T-helper 1 cell treated with Interleukin-12 subunit alpha and Interleukin-12 subunit beta and Interleukin-4 antibody, amounts not matched to agents 30 μg/mL and 1 μg/mL, for 36 hours (primary cell): Measurements from ENCODE around the gene EDEM2.
A peak's percentile ranks its signal among the peaks of the same experiment; 100 is the strongest.
"Not testable (repeated sequence)": the region's sequence is repeated elsewhere in the genome, so short reads cannot be mapped to it uniquely, and the experiment has no call there.

ENCODE experiments used
- H3K27ac Mint-ChIP-seq: one replicate; pipeline ENCODE4 v1.8.0; 2021; ENCODE audit warnings: mild to moderate bottlenecking, mixed read lengths
- H3K27me3 Mint-ChIP-seq: one replicate; pipeline ENCODE4 v1.8.0; 2021; ENCODE audit warnings: low read depth, mixed read lengths
- H3K36me3 Mint-ChIP-seq: one replicate; pipeline ENCODE4 v1.8.0; 2021; ENCODE audit warnings: low read depth, mixed read lengths
- H3K4me1 Mint-ChIP-seq: one replicate; pipeline ENCODE4 v1.8.0; 2021; ENCODE audit warnings: low read depth, mixed read lengths
- H3K4me3 Mint-ChIP-seq: one replicate; pipeline ENCODE4 v1.8.0; 2021; ENCODE audit warnings: mild to moderate bottlenecking, moderate library complexity, mixed read lengths
- H3K9me3 Mint-ChIP-seq: one replicate; pipeline ENCODE4 v1.8.0; 2021; ENCODE audit warnings: mixed read lengths

The EDEM2 gene

DNA sequence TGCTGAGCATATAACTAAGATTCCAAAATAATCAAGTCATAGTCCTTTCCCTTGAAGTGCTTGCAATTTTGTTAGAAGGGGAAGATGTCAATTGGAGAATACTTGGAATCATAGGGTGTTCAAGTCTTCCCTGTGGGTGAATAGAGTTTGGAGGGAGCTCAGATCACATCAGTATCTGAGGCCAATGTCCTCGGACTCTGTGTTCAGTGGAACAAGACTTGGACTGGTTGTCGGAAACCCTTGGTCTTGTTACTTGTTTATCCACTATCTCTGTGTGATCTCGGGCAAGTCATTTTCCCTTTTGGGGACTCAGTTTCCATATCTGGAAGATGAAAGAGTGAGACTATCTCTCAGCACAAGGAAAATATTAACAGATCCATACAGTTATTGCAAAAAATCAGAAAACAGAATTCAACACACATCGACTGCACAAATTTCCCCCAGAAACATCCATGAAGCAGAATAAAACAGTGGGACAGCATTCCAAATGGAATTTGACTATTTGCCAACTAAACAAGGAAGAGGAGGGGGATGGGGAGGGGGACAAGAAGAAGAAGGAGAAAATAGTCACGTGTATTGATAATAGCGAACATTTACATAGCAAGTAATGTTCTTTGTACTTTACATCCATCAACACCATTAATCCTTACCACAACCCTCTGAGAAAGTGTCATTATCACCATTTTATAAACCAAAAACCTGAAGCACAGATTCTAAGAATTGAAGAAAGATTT, 3.9 kb upstream of the EDEM2 start:
- Mint-ChIP-seq H3K36me3 (peaks cover 1% of the 10 kb centered on the region), H3K27ac (no peak overlapping the region), H3K4me3 (no peak overlapping the region), H3K9me3 (no peaks in the 10 kb centered on the region), H3K4me1 (peaks cover 11% of the 10 kb centered on the region), H3K27me3 (peaks cover 6% of the 10 kb centered on the region)

GRCh38 chr20:35147575-35148071, 487 bp upstream of the EDEM2 start:
- peak overlapping the region; percentile 96 for H3K4me3 Mint-ChIP-seq
- not testable (repeated sequence) for H3K9me3 Mint-ChIP-seq, H3K27me3 Mint-ChIP-seq
- peaks cover 15% of the 10 kb centered on the region for H3K36me3 Mint-ChIP-seq
- H3K27ac Mint-ChIP-seq = peak overlapping the region; percentile 88
- peaks cover 21% of the 10 kb centered on the region for H3K4me1 Mint-ChIP-seq

DNA sequence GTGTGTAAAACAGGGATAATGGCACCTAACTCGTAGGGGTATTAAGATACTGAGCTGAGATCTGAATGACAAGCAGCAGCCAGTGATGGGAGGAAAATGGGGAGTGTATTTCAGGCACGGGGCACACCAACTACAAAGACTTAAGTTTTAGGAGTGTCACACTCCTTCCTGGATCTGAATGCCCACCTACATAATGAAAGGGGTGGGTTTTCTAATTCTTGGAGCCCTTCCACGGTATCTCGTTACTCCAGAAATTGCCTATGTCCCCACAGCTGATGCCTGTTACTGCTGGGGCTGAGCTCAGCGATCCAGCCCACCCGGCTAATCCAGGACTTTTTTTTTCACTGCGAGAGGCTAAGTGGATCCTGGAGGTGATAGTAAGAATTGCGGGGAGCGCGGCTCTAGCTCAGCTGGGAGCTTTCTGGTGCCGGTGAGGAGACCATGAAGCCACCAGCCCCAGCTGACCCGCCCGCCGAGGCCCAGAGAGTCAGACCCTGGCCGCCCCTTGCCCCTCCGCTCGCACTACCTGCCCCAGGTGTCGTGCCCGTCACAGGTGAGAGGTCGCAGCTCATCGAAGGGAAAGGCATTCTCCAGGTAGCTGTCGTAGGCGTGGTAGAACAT, 727 bp downstream of the EDEM2 start:
- Mint-ChIP-seq H3K4me1 (peaks cover 23% of the 10 kb centered on the region), H3K27ac (peak overlapping the region; percentile 88), H3K4me3 (peak overlapping the region; percentile 96), H3K9me3 (no peaks in the 10 kb centered on the region), H3K27me3 (peaks cover 6% of the 10 kb centered on the region), H3K36me3 (peaks cover 18% of the 10 kb centered on the region)

DNA sequence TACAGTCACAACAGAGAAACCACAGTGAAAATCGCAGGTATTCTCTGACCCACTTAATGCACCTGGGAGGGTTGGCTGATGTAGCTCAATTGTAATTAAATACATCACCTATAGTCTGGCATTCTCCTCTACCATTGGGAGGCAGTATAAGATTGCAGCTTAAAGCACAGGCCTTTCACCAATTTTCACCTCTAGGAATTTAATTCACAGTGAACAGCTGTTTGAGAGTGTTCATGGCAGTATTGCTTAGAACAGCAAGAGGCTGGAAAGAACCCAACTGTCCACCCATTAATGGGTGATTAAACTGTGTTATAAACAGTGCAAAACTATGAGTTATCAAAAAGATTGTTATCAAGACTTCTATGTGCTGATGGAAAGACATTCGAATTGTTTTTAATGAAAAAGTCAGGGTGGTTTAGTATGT, 2.0 kb downstream of the EDEM2 start:
- no peaks in the 10 kb centered on the region for H3K27me3 Mint-ChIP-seq
- peaks cover 25% of the 10 kb centered on the region for H3K4me1 Mint-ChIP-seq
- H3K27ac Mint-ChIP-seq = peak overlapping the region; percentile 59
- no peaks in the 10 kb centered on the region for H3K9me3 Mint-ChIP-seq
- H3K36me3 Mint-ChIP-seq = peaks cover 25% of the 10 kb centered on the region
- H3K4me3 Mint-ChIP-seq = peak overlapping the region; percentile 60

DNA sequence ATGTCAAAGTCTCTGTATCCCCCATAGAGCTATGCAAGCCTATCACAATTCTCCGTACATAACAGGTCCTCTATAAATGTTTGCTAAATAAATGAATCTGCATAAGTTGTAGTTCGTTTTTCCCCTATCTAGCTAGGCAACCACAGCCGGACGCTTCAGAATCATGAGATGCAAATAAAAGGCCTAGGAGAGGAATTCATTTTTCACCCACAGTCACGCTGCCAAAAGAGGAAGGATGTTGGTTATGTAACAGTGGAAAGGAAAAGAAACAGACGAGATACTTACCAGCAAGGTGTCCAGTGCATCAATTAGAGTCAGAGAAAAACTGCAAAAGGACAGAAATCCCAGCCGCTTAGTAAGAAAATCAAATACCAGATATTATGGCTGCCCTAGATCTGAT, 2.4 kb downstream of the EDEM2 start:
- Mint-ChIP-seq H3K9me3 (no peaks in the 10 kb centered on the region), H3K4me1 (peaks cover 25% of the 10 kb centered on the region), H3K27me3 (no peaks in the 10 kb centered on the region), H3K36me3 (peaks cover 28% of the 10 kb centered on the region), H3K4me3 (no peak overlapping the region), H3K27ac (peak overlapping the region; percentile 34)

DNA sequence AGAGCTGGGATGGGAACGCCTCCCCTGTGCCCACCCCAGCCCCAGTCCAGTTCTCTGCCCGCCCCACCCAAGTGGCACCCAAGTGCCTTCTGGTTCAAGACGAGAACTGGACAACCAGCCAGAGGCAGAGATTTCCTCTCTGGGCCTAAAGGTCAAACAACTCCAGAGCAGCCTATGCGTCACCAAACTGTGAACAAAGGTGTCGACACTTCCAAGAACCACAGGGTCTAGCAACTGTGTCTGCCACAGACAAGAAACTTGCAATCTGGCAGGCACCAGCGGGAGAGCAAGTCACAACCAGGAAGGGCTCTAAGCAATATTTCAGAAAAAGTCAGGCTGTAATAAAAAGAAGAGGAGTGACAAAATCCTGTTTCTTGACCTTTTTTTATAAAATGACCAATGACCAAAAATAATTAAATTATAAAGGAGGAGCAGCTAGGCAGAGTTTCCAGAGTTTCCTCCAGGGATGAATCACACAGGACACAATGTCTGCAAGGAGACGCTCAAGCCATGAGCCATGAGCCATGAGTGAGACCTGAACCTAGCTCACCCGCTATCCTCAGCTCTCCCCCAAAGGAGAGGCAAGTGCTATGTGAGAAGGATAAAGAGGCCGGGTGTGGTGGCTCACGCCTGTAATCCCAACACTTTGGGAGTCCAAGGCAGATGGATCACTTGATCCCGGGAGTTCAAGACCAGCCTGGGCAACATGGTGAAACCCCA, 11.1 kb downstream of the EDEM2 start:
- peaks cover 4% of the 10 kb centered on the region for H3K4me1 Mint-ChIP-seq
- no peaks in the 10 kb centered on the region for H3K9me3 Mint-ChIP-seq
- H3K27ac Mint-ChIP-seq = no peak overlapping the region
- no peak overlapping the region for H3K4me3 Mint-ChIP-seq
- peaks cover 40% of the 10 kb centered on the region for H3K36me3 Mint-ChIP-seq
- no peaks in the 10 kb centered on the region for H3K27me3 Mint-ChIP-seq

DNA sequence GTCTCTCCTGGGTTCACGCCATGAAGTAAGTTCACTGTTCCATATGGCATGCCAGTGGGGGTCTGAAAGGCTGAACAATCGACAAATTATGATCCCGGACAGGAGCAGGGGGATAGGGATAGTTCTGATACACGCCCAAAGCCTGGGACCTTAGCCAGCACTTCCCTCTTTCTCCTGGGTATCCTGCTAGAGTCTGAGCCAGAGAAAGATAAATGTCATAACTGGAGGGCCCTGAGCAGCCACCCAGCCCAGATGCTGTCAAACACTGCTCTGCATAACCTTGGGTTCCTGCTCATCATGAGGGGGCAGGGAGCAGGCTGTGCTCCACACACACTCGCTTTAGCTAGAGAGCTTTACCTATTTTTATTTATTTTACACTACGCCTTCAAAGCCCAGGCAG, 12.3 kb downstream of the EDEM2 start:
- H3K27me3 Mint-ChIP-seq = no peaks in the 10 kb centered on the region
- no peaks in the 10 kb centered on the region for H3K9me3 Mint-ChIP-seq
- peaks cover 2% of the 10 kb centered on the region for H3K4me1 Mint-ChIP-seq
- H3K27ac Mint-ChIP-seq = no peak overlapping the region
- no peak overlapping the region for H3K4me3 Mint-ChIP-seq
- H3K36me3 Mint-ChIP-seq = peaks cover 40% of the 10 kb centered on the region

DNA sequence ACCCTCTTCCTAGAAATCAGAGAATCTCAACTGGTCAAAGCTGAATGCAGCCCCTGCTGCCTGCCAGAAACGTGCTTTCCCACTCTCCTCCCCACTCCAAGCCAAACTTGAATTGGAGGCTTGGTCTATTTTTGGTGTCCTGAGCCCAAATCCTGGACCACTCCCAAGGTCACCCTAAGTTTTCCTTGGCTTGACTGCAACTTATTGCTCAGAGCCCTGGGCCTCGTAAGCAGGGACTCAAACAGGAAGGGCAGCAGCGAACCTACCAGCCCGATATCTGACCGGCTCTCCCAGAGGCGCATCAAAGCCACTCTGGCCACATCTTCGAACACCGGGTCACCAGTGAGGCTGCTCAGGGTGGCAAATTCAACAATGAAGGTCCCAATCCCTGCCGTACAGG, 12.7 kb downstream of the EDEM2 start:
- H3K4me1 Mint-ChIP-seq = peaks cover 2% of the 10 kb centered on the region

DNA sequence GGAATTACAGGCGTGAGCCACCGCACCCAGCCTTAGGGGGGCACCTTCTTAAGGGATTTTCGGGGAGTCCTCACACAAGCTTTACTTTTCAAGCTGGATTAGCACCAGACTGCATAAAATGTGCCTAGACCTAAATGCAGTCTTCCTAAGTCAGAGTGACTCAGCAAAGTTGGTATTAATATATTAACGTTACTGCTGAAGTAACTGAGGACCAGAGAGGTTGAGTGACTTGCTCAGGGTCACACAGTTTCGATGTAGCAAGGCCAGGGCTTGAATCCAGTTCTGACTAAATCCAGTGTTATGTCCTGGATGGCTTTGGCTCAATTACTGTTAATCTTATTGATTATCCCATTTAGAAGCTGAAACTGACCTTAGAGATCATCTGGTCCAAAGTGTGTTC, 13.4 kb downstream of the EDEM2 start:
- Mint-ChIP-seq H3K4me1 (peaks cover 2% of the 10 kb centered on the region), H3K4me3 (no peak overlapping the region), H3K27me3 (no peaks in the 10 kb centered on the region), H3K9me3 (no peaks in the 10 kb centered on the region), H3K36me3 (peaks cover 37% of the 10 kb centered on the region), H3K27ac (no peak overlapping the region)

More for the DNA sequence above, 12.7 kb downstream of the EDEM2 start:
- Mint-ChIP-seq H3K9me3 (no peaks in the 10 kb centered on the region), H3K27me3 (no peaks in the 10 kb centered on the region), H3K4me3 (no peak overlapping the region), H3K36me3 (peaks cover 37% of the 10 kb centered on the region), H3K27ac (no peak overlapping the region)

- Mint-ChIP-seq H3K9me3 (no peaks in the 10 kb centered on the region), H3K4me3 (no peak overlapping the region), H3K4me1 (peaks cover 2% of the 10 kb centered on the region), H3K27ac (no peak overlapping the region), H3K27me3 (no peaks in the 10 kb centered on the region), H3K36me3 (peaks cover 37% of the 10 kb centered on the region)
These were observed 14.1 kb downstream of the EDEM2 start for GRCh38 chr20:35133031-35133430.

GRCh38 chr20:35131934-35132333, 15.2 kb downstream of the EDEM2 start:
- Mint-ChIP-seq H3K4me1 (peaks cover 2% of the 10 kb centered on the region), H3K36me3 (peaks cover 36% of the 10 kb centered on the region), H3K27me3 (no peaks in the 10 kb centered on the region), H3K9me3 (no peaks in the 10 kb centered on the region), H3K4me3 (no peak overlapping the region), H3K27ac (peak overlapping the region; percentile 59)

GRCh38 chr20:35129647-35130069, 17.5 kb downstream of the EDEM2 start:
- no peaks in the 10 kb centered on the region for H3K27me3 Mint-ChIP-seq
- H3K4me1 Mint-ChIP-seq = peaks cover 2% of the 10 kb centered on the region
- H3K27ac Mint-ChIP-seq = no peak overlapping the region
- H3K9me3 Mint-ChIP-seq = no peaks in the 10 kb centered on the region
- H3K4me3 Mint-ChIP-seq = no peak overlapping the region
- peaks cover 38% of the 10 kb centered on the region for H3K36me3 Mint-ChIP-seq

- H3K36me3 Mint-ChIP-seq = peaks cover 34% of the 10 kb centered on the region
- H3K4me3 Mint-ChIP-seq = no peak overlapping the region
- no peaks in the 10 kb centered on the region for H3K4me1 Mint-ChIP-seq
- H3K27ac Mint-ChIP-seq = no peak overlapping the region
- H3K27me3 Mint-ChIP-seq = no peaks in the 10 kb centered on the region
- no peaks in the 10 kb centered on the region for H3K9me3 Mint-ChIP-seq
These were observed 21.4 kb downstream of the EDEM2 start for GRCh38 chr20:35125753-35126152.

- no peaks in the 10 kb centered on the region for H3K4me1 Mint-ChIP-seq
- no peaks in the 10 kb centered on the region for H3K9me3 Mint-ChIP-seq
- H3K36me3 Mint-ChIP-seq = peaks cover 37% of the 10 kb centered on the region
- H3K27me3 Mint-ChIP-seq = no peaks in the 10 kb centered on the region
- no peak overlapping the region for H3K4me3 Mint-ChIP-seq
- H3K27ac Mint-ChIP-seq = no peak overlapping the region
These were observed 24.3 kb downstream of the EDEM2 start for GRCh38 chr20:35122756-35123405.
